GM12878 (cell line): ENCODE data around the gene CBARP. TPM values are rescaled to one million over a fixed set of nuclear protein-coding genes. Genes with fewer than 3 reads are reported as not detected.

ENCODE experiments used
- ATAC-seq: fragments of 200-7000 bp; cut with Tn5 transposase; 3 replicates; pipeline ENCODE4 v1.9.1; 2020; ENCODE audit warnings: mild to moderate bottlenecking, moderate library complexity
- BruUV-seq: library from RNA; stranded (reverse); fragments of 400-500 nt; replicated peaks from 2 replicates; lab custom pipeline; 2021; lab: Mats Ljungman, UMichigan
- CTCF ChIA-PET: fragments of 300-600 bp; sonication (Branson Sonifier 250); formaldehyde crosslinking; extraction: SDS; loops from one replicate; lab custom pipeline; 2021; ENCODE audit warnings: inconsistent platforms; lab: Yijun Ruan, JAX
- POLR2A ChIA-PET: fragments of 350-600 bp; formaldehyde crosslinking; extraction: SDS; loops from one replicate; lab custom pipeline; 2021; ENCODE audit warnings: inconsistent platforms; lab: Charles Lee
- RAD21 ChIA-PET: fragments of 300-600 bp; sonication (Branson Sonifier 250); formaldehyde crosslinking; loops from one replicate; lab custom pipeline; 2023; ENCODE audit warnings: antibody characterized with exemption; ENCODE audit not compliant: unreplicated experiment; lab: Charles Lee
- SMC1A ChIA-PET: fragments of 300-600 bp; sonication (Branson Sonifier 250); formaldehyde crosslinking; loops from one replicate; lab custom pipeline; 2023; ENCODE audit not compliant: unreplicated experiment, uncharacterized antibody; lab: Charles Lee
- DNase-seq: peaks from one replicate; pipeline ENCODE4 v3.0.0-alpha.2; 2011; ENCODE audit warnings: low read depth, low spot score
- FAIRE-seq: peaks from 3 replicates; lab custom pipeline; 2011; peaks lifted over from hg19 to GRCh38; lab: Jason Lieb, UNC
- H2AFZ ChIP-seq: 2 replicates; pipeline ENCODE4 v1.6.0; 2011; ENCODE audit warnings: low read depth, low read length, control low read depth; ENCODE audit not compliant: control insufficient read depth
- H3K27ac ChIP-seq: 2 replicates; pipeline ENCODE4 v1.5.1; 2011; ENCODE audit warnings: control low read depth; ENCODE audit not compliant: control insufficient read depth, insufficient read depth
- H3K27me3 ChIP-seq, 2 experiments: replicated peaks in 1 of 2; 2 replicates each; pipeline versions ENCODE4 v1.6.0 to v1.6.1; 2011; ENCODE audit warnings: low read length in 1 of 2; ENCODE audit not compliant: control insufficient read depth in 2 of 2, insufficient read depth in 2 of 2
- H3K36me3 ChIP-seq, 2 experiments: 2 replicates each; pipeline ENCODE4 v1.5.1; 2011; ENCODE audit warnings: low read length in 1 of 2; ENCODE audit not compliant: control insufficient read depth in 2 of 2, insufficient read depth in 2 of 2
- H3K4me1 ChIP-seq: 2 replicates; pipeline ENCODE4 v1.6.1; 2011; ENCODE audit warnings: mild to moderate bottlenecking, low read length, moderate library complexity, mixed read lengths; ENCODE audit not compliant: control insufficient read depth, insufficient read depth
- H3K4me2 ChIP-seq: 2 replicates; pipeline ENCODE4 v1.6.0; 2011; ENCODE audit warnings: control low read depth; ENCODE audit not compliant: control insufficient read depth, insufficient read depth
- H3K4me3 ChIP-seq: fragments of 200-600 bp; sonication (generic); 2 replicates; pipeline ENCODE4 v1.5.1; 2016
- H3K79me2 ChIP-seq: 2 replicates; pipeline ENCODE4 v1.6.0; 2011; ENCODE audit warnings: low read length; ENCODE audit not compliant: control insufficient read depth, insufficient read depth
- H3K9ac ChIP-seq: 2 replicates; pipeline ENCODE4 v1.8.0; 2011; ENCODE audit warnings: low read length, control low read depth, mixed read lengths; ENCODE audit not compliant: control insufficient read depth, insufficient read depth
- H3K9me3 ChIP-seq: replicated peaks from 3 replicates; pipeline ENCODE4 v1.5.1; 2011; ENCODE audit warnings: mild to moderate bottlenecking, low read length; ENCODE audit not compliant: control insufficient read depth, insufficient read depth
- H4K20me1 ChIP-seq: 2 replicates; pipeline ENCODE4 v1.6.0; 2011; ENCODE audit not compliant: control insufficient read depth, insufficient read depth
- CBFB ChIP-seq: IDR thresholded peaks from 2 replicates; pipeline ENCODE4 v1.6.1; 2016; ENCODE audit warnings: antibody characterized with exemption, low read depth
- CTCF ChIP-seq, 3 experiments: IDR thresholded peaks in 2 of 3; conservative IDR thresholded peaks in 1 of 3; 2 replicates each; pipeline ENCODE4 v1.5.1; 2011; ENCODE audit warnings: low read depth in 3 of 3, low read length in 3 of 3, mild to moderate bottlenecking in 3 of 3, control low read depth in 2 of 3, moderate library complexity in 2 of 3, inconsistent platforms in 1 of 3, mixed read lengths in 1 of 3; ENCODE audit not compliant: control insufficient read depth in 2 of 3, insufficient read depth in 1 of 3; ENCODE audit errors: extremely low read depth in 1 of 3
- FOS ChIP-seq: IDR thresholded peaks from 3 replicates; pipeline ENCODE4 v1.6.1; 2011; ENCODE audit warnings: borderline replicate concordance; ENCODE audit not compliant: insufficient read length; ENCODE audit errors: extremely low read depth
- MEF2A ChIP-seq: IDR thresholded peaks from 2 replicates; pipeline ENCODE4 v1.6.1; 2011; ENCODE audit warnings: low read depth, mild to moderate bottlenecking, low read length, moderate library complexity; ENCODE audit not compliant: insufficient read depth
- MEF2B ChIP-seq: fragments of 450-650 bp; IDR thresholded peaks from 2 replicates; pipeline ENCODE4 v1.6.1; 2018; ENCODE audit warnings: mild to moderate bottlenecking, moderate library complexity; ENCODE audit not compliant: partially characterized antibody, poor library complexity, severe bottlenecking
- NFIC ChIP-seq: IDR thresholded peaks from 2 replicates; pipeline ENCODE4 v1.6.1; 2012; ENCODE audit warnings: low read depth, mild to moderate bottlenecking, inconsistent platforms, low read length, moderate library complexity
- PKNOX1 ChIP-seq: fragments of 450-650 bp; IDR thresholded peaks from 2 replicates; pipeline ENCODE4 v1.6.1; 2016; ENCODE audit warnings: mild to moderate bottlenecking
- PML ChIP-seq: IDR thresholded peaks from 2 replicates; pipeline ENCODE4 v1.6.1; 2012; ENCODE audit warnings: low read length, inconsistent platforms
- PRDM15 ChIP-seq: fragments of 450-650 bp; formaldehyde crosslinking; IDR thresholded peaks from 2 replicates; pipeline ENCODE4 v1.4.0; 2020; ENCODE audit warnings: mild to moderate bottlenecking, moderate library complexity
- ZNF207 ChIP-seq: fragments of 450-650 bp; IDR thresholded peaks from 2 replicates; pipeline ENCODE4 v1.6.1; 2014; ENCODE audit warnings: antibody characterized with exemption, mild to moderate bottlenecking, borderline replicate concordance
- ZNF217 ChIP-seq: fragments of 450-650 bp; IDR thresholded peaks from 2 replicates; pipeline ENCODE4 v1.6.1; 2017; ENCODE audit warnings: antibody characterized with exemption, mild to moderate bottlenecking
- ZSCAN29 ChIP-seq: fragments of 450-650 bp; IDR thresholded peaks from 2 replicates; pipeline ENCODE4 v1.6.1; 2017; ENCODE audit warnings: mild to moderate bottlenecking, moderate library complexity
- WGBS: methylation state at CpG from one replicate; pipeline ENCODE4 v1.1.6; 2016; ENCODE audit warnings: low lambda C conversion rate; ENCODE audit not compliant: insufficient replicate concordance, insufficient coverage; ENCODE audit errors: missing lambda C conversion rate; 5-methylcytosine and 5-hydroxymethylcytosine counted together
- in situ Hi-C: fragments of 300-500 bp; cut with MboI; formaldehyde crosslinking; loops from 9 replicates; pipeline ENCODE4 v1.14.3; 2018; ENCODE audit warnings: mixed read lengths
- intact Hi-C: fragments of 100-400 bp; cut with micrococcal nuclease; formaldehyde crosslinking; loops from one replicate; pipeline ENCODE4 v1.14.2; 2022; ENCODE audit not compliant: unreplicated experiment
- polyA plus RNA-seq, 11 experiments: library from polyadenylated mRNA; depleted of rRNA in 4 of 11; unstranded in 6 of 11; stranded (reverse) in 5 of 11; fragments of >200 nt; fragmentation: Nextera tagmentation in 4 of 11; fragmentation: Illumina TruSeq in 1 of 11; extraction: Ambion mirVana in 4 of 11; extraction: Trizol in 1 of 11; gene quantifications; 1 replicate in 1 of 11; 2 replicates in 10 of 11; pipeline versions ENCODE4 v1.2.1 to v1.2.3, GENCODE V29; 2011 to 2016; ENCODE audit warnings: inconsistent platforms in 2 of 11, missing spikeins in 2 of 11, low read depth in 1 of 11
- total RNA-seq, 4 experiments: library from RNA; depleted of rRNA in 3 of 4; stranded (reverse); fragments of >200 nt in 3 of 4; fragmentation: Illumina TruSeq in 1 of 4; extraction: Trizol in 1 of 4; gene quantifications; 2 replicates each; pipeline versions ENCODE4 v1.2.1 to v1.2.3, GENCODE V29; 2013 to 2021

The CBARP gene
- total and polyA plus RNA-seq, 10 of the 15 experiments (the other 5 are each of a cell fraction or from before 2014, with no cell fraction given): 0.04 to 0.59 (median 0.18) TPM; not detected in 3

- ChIA-PET POLR2A (interaction anchor here (0.5 kb wide), 1 partner anchor 149 kb away, joined by 4 read pairs; no protein-coding TSS in a partner anchor), CTCF (interaction anchor here (0.8 to 3.5 kb wide), 5 partner anchors 12 to 122 kb away, joined by 3 to 40 read pairs (median 4); partner anchors contain the start of gene CIRBP), RAD21 (interaction anchor here (1.3 to 1.4 kb wide), 2 partner anchors 12 to 122 kb away, joined by 3 to 5 read pairs; no protein-coding TSS in a partner anchor), SMC1A (interaction anchor here (1.5 kb wide), 1 partner anchor 37 kb away, joined by 9 read pairs; no protein-coding TSS in a partner anchor)
- Histone ChIP-seq H3K36me3 (peaks cover 7 to 18% of the 10 kb centered on the region in 2 experiments), H3K9ac (no peak overlapping the region), H3K27me3 (peaks cover 0 to 3% of the 10 kb centered on the region in 2 experiments; a peak in 3 of 4 replicates), H3K9me3 (no peaks in the 10 kb centered on the region), H3K4me2 (no peak overlapping the region), H3K4me1 (peaks cover 8% of the 10 kb centered on the region), H3K27ac (no peak overlapping the region), H2AFZ (no peak overlapping the region), H4K20me1 (no peaks in the 10 kb centered on the region; the same call in 1 of the 2 replicates), H3K79me2 (peaks cover 13% of the 10 kb centered on the region), H3K4me3 (no peak overlapping the region)
- no peak for FAIRE-seq
- no peak for TF ChIP-seq ZSCAN29
- TF ChIP-seq ZNF207: no peak
- no peak for TF ChIP-seq ZNF217
- TF ChIP-seq NFIC: no peak
- TF ChIP-seq PKNOX1: no peak
- TF ChIP-seq MEF2A: no peak
- TF ChIP-seq CTCF (IDR thresholded peaks at IDR 0.05 in 2 of 3, conservative IDR thresholded peaks at IDR 0.05 in 1 of 3; ENCODE audit: control insufficient read depth in 2 of 3, extremely low read depth in 1 of 3, insufficient read depth in 1 of 3, low read depth in 3 of 3, low read length in 3 of 3): no peak
- no peak for TF ChIP-seq MEF2B
- no peak for TF ChIP-seq PRDM15 (CRISPR knock-in tag)
- TF ChIP-seq CBFB: no peak
- no peak for TF ChIP-seq FOS
- TF ChIP-seq PML: no peak
- intact Hi-C loops: no loop called here
- no TSS peak for BruUV-seq
- WGBS: 84% methylated on average over 53 of the region's 53 CpGs
- in situ Hi-C loops: no loop called here
- ATAC-seq: no peak
- DNase-seq: no peak
Measured at GRCh38 chr19:1280636-1281568, 43.1 kb upstream of the CBARP start.
